Endothelial cell (in vitro differentiated cells): ENCODE results near the gene CACNA2D3. TPM values are rescaled to one million over a fixed set of nuclear protein-coding genes. Genes with fewer than 3 reads are reported as not detected.

Experiments
- DNase-seq: peaks from one replicate; pipeline ENCODE4 v3.0.0; 2021; ENCODE audit warnings: low spot score
- H3K27ac Mint-ChIP-seq: one replicate; pipeline ENCODE4 v1.8.0; 2021; ENCODE audit warnings: mixed read lengths, inconsistent platforms; ENCODE audit not compliant: unreplicated experiment
- H3K27me3 Mint-ChIP-seq: one replicate; pipeline ENCODE4 v1.8.0; 2021; ENCODE audit warnings: mild to moderate bottlenecking, moderate library complexity, mixed read lengths, inconsistent platforms; ENCODE audit not compliant: unreplicated experiment
- H3K36me3 Mint-ChIP-seq: one replicate; pipeline ENCODE4 v1.8.0; 2021; ENCODE audit warnings: mild to moderate bottlenecking, low read depth, mixed read lengths, inconsistent platforms; ENCODE audit not compliant: unreplicated experiment
- H3K4me1 Mint-ChIP-seq: one replicate; pipeline ENCODE4 v1.8.0; 2021; ENCODE audit warnings: mild to moderate bottlenecking, mixed read lengths, inconsistent platforms; ENCODE audit not compliant: unreplicated experiment
- H3K4me3 Mint-ChIP-seq: one replicate; pipeline ENCODE4 v1.8.0; 2021; ENCODE audit warnings: mild to moderate bottlenecking, mixed read lengths, inconsistent platforms; ENCODE audit not compliant: unreplicated experiment
- H3K9me3 Mint-ChIP-seq: one replicate; pipeline ENCODE4 v1.8.0; 2021; ENCODE audit warnings: mixed read lengths, inconsistent platforms; ENCODE audit not compliant: unreplicated experiment
- CTCF ChIP-seq: fragments of 200-600 bp; sonication (generic); IDR thresholded peaks from one replicate; pipeline ENCODE4 v1.5.0; 2021; ENCODE audit warnings: antibody characterized with exemption; ENCODE audit not compliant: unreplicated experiment
- total RNA-seq: library from RNA; stranded (reverse); fragmentation: NEBNext Ultra II Directional; extraction: Animal tissue kit (Norgen Biotek cat#: 25700); gene quantifications from one replicate; pipeline ENCODE4 v1.2.1, GENCODE V29; 2021; ENCODE audit not compliant: unreplicated experiment

The CACNA2D3 gene
- total RNA-seq, 1 donor from 2014 or later, result 0.46 TPM

- H3K9me3 Mint-ChIP-seq, result no peaks in the 10 kb centered on the region
- DNase-seq, result no peak
- no peak overlapping the region for H3K27ac Mint-ChIP-seq
- no peak for TF ChIP-seq CTCF
- no peaks in the 10 kb centered on the region for H3K36me3 Mint-ChIP-seq
- no peak overlapping the region for H3K4me3 Mint-ChIP-seq
- H3K4me1 Mint-ChIP-seq, result peaks cover 8% of the 10 kb centered on the region
- H3K27me3 Mint-ChIP-seq, result no peaks in the 10 kb centered on the region
Measured at GRCh38 chr3:54659347-54659746, 537.0 kb downstream of the CACNA2D3 start.

GRCh38 chr3:54660714-54661132 is 538.4 kb downstream of the CACNA2D3 start:
- no peak for DNase-seq
- Mint-ChIP-seq H3K4me3 (no peak overlapping the region), H3K27ac (no peak overlapping the region), H3K36me3 (no peaks in the 10 kb centered on the region), H3K4me1 (peaks cover 5% of the 10 kb centered on the region), H3K9me3 (no peaks in the 10 kb centered on the region), H3K27me3 (no peaks in the 10 kb centered on the region)
- no peak for TF ChIP-seq CTCF

GRCh38 chr3:54661151-54661550 is 538.8 kb downstream of the CACNA2D3 start:
- no peak overlapping the region for H3K27ac Mint-ChIP-seq

DNA sequence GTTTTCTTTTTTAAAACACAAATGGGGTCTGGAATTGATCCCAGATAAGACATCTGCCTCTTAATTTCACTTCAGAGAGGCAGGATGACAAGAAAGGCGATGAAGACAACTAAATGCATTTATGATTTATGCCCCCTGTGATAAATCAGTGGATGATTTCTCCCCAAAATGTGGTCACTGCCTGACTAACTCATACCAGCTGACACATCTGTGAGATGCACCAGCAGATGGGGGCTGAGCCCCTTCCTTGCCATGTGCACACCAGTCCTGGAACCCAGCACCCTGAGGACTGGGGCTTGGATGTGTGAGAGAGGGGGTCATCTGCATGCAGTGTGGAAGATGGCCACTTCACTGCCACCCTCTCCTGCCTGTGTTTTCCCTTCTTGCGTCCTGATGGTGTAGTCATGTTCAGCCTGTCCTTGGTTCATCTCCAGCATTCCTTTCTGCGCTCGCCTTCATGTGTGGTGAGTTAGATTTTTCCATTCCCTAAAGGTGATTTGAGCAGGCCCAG is 541.2 kb downstream of the CACNA2D3 start:
- peaks cover 5% of the 10 kb centered on the region for H3K4me1 Mint-ChIP-seq
- H3K9me3 Mint-ChIP-seq, result no peaks in the 10 kb centered on the region

More at GRCh38 chr3:54661151-54661550, 538.8 kb downstream of the CACNA2D3 start:
- H3K4me1 Mint-ChIP-seq, result peaks cover 5% of the 10 kb centered on the region
- no peak overlapping the region for H3K4me3 Mint-ChIP-seq
- no peaks in the 10 kb centered on the region for H3K36me3 Mint-ChIP-seq
- no peaks in the 10 kb centered on the region for H3K9me3 Mint-ChIP-seq
- no peaks in the 10 kb centered on the region for H3K27me3 Mint-ChIP-seq
- DNase-seq, result no peak
- TF ChIP-seq CTCF, result no peak

More for the DNA sequence above, 541.2 kb downstream of the CACNA2D3 start:
- no peaks in the 10 kb centered on the region for H3K36me3 Mint-ChIP-seq
- DNase-seq, result no peak
- H3K27me3 Mint-ChIP-seq, result no peaks in the 10 kb centered on the region
- H3K27ac Mint-ChIP-seq, result no peak overlapping the region
- no peak for TF ChIP-seq CTCF
- no peak overlapping the region for H3K4me3 Mint-ChIP-seq
